HG03520 (cell line): ENCODE data around the gene FRG1.
"Not testable (repeated sequence)": the region's sequence is repeated elsewhere in the genome, so short reads cannot be mapped to it uniquely, and the experiment has no call there.

Source experiments
- ATAC-seq: cut with Tn5 transposase; IDR thresholded peaks from one replicate; pipeline ENCODE4 v1.9.1; 2021; ENCODE audit warnings: mild to moderate bottlenecking, moderate library complexity; ENCODE audit not compliant: unreplicated experiment

FRG1 gene

DNA sequence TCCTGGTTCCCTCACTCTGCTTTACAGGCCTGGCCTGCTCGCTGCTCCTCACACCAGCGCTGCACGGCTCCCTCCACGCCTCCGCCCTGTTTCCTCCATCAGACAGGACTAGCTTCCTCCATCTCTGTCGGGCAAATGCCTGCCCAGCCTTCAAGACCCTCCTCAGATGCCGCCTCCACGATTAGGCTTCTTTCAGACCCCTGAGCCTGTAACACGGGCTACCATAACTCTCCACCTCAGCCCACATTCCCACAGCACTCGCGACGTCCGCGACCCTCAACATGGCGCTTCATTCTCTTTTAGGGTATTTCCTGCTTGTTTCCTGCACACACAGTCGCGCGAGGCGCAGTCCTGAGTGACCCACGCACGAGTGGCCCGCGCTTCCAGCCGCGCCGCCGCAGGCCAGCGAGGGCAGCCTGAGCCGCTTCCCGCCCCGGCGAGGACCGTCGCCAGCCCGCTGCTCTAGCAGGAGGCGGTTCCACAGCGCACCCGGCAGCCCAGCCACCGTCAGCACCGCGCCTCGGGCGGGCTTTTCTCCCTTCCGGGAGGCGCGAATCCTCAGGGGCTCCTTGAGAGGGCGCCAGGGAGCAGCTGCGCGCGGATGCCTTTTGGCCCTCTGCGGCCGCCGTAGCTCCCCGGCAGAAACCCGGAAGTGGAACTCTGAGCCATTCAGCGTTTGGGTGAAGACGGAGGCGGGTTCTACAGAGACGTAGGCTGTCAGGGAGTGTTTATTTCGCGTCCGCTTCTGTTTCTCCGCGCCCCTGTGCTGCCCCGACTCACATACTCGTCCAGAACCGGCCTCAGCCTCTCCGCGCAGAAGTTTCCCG lies at the start of gene FRG1:
TSS of gene FRG1 (plus strand) at position 695 of the 827 bp plus-strand sequence. CDS start 138 bp downstream, outside the sequence.
- peak; percentile 100 for ATAC-seq

DNA sequence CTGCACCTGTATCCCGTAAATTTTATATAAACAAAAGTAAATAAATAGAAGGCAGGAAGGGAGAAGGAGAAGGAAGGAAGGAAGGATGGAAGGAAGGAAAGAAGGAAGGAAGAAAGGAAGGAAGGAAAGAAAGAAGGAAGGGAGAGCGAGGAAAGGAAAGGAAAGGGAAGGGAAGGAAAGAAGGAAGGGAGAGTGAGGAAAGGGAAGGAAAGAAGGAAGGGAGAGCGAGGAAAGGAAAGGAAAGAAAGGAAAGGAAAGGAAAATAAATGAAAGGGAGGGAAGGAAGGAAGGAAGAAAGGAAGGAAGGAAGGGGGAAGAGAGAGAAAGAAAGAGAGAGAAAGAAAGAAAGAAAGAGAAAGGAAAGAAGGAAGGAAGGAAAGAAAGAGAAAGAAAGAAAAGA lies 43.0 kb upstream of the FRG1 start:
- ATAC-seq: no peak

DNA sequence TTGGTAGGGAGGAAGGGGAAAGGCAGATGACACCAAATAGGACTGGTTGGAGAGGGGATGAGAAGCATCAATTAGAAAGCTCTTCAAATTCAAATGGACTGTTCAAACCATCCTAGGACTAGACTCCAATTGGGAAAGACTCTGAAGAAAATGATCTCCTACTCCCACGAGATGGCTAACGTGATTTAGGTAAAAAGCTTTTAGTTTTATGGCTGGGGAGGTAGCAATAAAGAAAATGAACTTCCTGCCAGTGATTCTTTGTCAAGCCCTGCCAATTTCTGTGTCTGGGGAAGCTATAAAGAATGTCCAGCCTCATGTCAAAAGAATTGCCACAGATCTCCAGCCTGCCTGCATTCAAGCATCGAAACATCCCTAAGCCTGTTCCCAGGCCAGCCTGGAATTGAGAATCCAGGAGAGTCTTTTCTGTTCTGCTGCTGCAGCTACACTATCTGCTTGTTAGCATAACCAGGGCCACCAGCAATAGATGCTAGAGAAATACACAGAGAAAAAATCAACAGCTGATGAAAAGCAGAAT lies 41.1 kb upstream of the FRG1 start:
- ATAC-seq: not testable (repeated sequence)

DNA sequence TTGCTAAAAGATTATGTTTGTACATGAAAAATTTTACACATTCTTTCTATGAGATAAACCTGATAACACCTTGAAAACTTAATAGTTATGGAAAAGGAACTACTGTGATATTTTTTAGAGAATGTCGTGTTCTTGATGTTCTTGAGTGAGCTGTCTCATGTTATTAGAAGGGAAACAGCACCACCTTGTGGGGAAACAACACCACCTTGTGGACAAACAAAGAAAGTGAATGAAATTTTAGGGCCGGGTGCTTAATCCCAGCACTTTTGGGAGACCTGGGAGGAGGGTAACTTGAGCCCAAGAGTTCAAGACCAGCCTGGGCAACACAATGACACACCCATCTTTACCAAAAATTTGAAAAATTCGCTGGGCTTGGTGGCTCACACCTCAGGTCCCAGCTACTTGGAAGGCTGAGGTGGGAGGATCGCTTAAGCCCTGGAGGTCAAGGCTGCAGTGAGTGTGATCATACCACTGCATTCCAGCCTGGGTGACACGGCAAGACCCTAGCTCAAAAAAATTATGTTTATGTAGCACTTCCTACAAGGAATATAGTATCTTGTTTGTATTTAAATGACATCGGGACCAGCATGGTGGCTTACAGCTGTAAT lies 36.1 kb upstream of the FRG1 start:
- ATAC-seq: peak; percentile 78

DNA sequence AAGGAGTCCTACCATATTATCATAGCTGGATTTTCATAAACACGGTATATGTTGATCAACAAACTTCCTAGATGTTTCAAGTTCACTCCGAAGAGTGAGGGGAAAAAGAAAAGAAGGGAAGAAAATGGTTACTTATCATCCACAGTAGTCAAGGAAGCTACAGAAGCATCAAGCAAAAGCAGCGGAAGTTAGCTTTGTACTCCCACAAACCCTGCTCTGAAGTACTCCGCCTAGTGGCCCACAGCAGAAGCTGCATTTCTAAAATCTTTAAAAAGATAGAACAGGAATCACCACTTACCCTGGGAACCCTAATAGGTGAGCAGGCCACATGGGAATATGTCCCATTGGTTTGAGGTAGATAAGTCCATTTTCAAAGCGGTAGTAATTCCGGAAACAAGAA lies 28.5 kb upstream of the FRG1 start:
- no peak for ATAC-seq

DNA sequence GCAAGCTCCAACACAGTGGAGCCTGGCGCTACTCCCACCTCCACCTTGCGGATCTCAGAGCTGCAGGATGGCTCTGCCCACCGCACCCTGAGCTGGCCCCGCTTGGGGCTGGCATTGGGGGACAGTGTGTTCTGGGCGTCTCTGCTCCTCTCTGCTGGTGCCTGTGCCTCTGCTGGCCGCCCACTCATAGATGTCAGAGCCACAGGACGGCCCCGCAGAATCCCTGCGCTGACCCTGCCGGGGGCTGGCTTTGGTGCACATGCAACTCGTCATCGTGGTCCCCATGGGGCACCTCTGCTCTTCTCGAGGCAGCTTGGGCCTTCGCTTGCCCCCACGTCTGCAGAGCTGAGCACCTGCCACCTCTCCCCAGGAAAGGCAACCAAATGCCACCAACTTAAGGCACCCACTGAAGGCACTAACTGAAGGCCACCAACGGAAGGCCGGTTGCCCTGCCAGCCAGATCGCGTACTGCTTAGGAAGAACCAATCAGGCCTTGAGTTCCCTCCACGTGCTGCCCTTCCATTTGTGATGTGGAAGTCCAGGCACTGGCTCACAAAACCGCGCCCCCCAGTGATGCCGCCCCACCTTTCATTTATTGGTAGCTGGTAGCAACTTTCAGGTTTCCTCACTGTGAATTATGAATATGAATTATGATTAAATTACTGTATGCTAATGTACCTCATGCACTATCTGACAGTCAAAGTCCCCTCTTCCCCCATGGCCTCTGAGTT lies 23.3 kb upstream of the FRG1 start:
- ATAC-seq: no peak

DNA sequence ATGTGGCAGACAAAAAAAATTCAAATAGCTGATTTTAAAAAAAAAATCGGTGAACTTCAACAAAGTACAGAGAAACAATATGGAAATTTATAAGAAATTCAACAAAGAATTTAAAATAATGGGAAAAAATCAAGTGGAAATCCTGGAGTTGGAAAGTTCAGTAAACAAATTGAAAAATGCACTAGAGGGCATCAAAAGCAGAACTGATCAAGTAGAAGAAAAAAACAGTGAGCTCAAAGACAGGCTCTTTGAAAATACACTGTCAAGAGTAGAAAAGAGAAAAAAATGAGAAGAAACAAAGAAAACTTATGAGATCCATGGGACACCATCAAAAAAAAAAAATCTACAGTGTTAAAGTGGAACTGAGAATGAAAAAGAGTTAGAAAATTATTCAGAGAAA lies 19.6 kb upstream of the FRG1 start:
- no peak for ATAC-seq

DNA sequence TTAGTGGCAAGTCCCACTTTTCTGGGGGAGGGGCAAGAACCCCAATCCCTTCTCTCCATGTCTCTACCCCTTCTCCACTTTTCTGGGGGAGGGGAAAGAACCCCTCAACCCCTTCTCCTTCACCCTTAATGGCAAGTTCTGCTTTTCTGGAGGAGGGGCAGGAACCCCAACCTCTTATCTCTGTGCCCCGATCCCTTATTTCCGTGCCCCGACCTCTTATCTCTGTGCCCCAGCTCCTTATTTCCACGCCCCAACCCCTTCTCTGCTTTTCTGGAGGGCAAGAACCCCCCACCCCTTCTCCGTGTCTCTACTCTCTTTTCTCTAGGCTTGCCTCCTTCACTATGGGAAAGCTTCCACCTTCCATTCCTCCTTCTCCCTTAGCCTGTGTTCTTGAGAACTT lies 13.9 kb upstream of the FRG1 start:
- ATAC-seq: not testable (repeated sequence)

DNA sequence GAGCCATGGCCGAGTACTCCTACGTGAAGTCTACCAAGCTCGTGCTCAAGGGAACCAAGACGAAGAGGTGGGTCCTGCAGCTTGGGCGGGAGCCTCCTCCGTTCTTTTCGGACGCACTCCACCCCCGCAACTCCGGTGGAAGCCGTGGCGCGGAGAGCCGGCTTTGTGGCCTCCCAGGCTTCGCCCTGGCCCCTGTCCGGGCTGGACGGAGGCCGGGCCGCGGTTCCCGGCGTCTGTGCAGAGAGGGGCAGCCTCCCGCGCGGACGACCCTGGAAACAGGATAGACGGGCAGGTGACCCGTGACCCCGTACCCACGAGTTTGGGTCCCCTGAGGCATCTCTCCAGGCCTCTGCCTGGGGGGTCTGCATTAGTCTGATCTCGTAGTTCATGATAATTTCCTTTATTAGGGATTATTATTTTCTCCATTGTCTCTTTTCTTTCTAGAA lies 356 bp downstream of the FRG1 start:
- ATAC-seq: no peak

DNA sequence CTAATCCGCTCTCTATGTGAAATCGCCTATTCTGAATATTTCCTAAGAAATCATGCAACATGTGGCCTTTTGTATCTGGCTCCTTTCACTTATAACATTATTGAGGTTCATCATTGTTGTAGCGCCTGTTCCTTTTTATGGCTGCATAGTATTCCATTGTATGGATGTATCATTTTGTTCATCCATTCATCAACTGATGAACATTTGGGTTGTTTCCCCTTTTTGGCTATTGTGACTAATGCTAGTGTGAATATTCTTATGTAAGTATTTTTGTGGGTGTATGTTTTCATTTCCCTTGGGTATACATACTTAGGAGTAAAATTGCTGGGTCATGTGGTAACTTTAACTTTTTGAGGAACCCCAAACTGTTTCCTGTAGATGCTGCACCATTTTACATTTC lies 1.7 kb downstream of the FRG1 start:
- ATAC-seq: not testable (repeated sequence)

DNA sequence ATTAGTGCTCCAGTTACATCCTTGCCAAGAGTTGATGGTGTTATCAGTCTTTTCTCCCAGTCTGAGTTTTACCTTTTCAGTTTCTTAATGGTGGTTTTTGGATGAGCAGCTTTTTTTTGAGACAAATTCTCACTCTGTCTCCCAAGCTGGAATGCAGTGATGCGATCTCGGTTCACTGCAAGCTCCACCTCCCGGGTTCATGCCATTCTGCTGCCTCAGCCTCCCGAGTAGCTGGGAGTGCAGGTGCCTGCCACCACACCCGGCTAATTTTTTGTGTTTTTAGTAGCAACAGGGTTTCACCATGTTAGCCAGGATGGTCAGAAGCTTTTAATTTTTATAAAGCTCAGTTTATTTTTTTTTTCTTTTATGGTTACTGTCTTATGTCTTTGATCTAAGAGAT lies 3.4 kb downstream of the FRG1 start:
- not testable (repeated sequence) for ATAC-seq

DNA sequence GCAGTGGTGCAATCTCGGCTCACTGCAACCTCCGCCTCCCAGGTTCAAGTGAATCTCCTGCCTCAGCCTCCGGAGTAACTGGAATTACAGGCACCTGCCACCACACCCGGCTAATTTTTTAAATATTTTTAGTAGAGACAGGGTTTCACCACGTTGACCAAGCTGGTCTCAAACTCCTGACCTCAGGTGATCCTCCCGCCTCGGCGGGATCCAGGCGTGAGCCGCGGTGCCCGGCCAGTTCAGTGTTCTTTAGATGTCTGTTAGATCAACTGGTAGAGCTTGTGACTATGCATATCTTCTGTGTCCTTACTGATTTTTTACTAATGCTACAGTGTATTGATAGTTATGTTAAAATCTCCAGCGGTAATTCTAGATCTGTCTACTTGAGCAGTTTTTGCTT lies 6.2 kb downstream of the FRG1 start:
- ATAC-seq: not testable (repeated sequence)

DNA sequence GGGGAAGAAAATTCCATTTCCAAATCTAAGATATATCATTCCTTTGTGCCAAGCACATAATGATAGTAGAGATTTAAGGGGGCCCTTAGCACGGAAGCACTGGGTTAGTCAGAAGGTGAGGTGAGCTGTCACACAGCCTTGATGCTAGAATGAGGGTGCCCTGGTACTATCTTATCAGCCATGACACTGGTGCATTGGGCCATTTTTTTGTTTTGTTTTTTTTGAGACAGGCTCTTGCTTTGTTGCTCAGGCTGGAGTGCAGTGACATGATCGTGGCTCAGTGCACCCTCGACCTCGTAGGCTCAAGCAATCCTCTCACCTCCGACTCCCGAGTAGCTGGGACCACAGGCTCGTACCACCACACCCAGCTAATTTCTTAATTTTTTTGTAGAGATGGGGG lies 7.8 kb downstream of the FRG1 start:
- ATAC-seq: not testable (repeated sequence)

DNA sequence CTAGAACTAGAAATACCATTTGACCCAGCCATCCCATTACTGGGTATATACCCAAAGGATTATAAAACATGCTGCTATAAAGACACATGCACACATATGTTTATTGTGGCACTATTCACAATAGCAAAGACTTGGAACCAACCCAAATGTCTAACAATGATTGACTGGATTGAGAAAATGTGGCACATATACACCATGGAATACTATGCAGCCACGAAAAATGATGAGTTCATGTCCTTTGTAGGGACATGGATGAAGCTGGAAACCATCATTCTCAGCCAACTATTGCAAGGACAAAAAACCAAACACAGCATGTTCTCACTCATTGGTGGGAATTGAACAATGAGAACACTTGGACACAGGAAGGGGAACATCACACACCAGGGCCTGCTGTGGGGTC lies 28.6 kb downstream of the FRG1 start:
- not testable (repeated sequence) for ATAC-seq

DNA sequence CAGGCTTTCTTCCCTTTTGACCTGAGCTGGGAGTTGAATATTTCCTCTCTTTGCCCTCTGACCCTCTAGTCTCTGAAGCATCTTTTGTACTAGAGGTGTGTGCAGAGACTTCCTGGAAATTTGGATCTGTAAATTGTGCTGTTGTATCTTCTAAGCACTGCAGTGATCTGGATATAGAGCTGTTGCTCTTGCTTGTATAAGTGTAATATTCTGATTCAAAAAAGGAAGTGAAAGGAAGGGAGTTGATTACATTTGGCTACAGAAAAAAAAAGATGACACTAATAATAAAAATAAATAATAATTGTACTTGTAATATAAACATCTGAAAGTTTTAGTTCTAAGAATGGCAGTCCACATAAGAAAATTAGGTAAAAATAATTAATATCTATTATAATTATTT lies 33.0 kb downstream of the FRG1 start:
- no peak for ATAC-seq

DNA sequence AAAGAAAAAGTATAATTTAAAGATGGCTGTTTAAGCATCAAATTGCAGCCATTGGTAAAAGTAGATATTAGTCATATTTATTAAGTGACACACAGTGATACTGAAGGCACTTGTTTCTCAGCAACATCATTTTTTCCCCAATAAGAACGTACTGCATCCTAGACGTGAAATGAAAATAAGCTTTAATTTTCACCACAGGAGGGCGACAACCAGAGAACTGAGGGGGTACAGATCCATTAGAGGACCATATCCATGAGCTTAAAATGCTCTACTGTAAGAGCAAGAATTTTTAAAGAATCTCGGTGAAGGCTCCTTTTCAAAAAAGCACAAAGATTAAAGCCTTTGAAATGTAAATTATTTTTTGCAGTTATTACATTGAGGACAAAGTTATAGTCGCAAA lies 33.4 kb downstream of the FRG1 start:
- ATAC-seq: no peak

DNA sequence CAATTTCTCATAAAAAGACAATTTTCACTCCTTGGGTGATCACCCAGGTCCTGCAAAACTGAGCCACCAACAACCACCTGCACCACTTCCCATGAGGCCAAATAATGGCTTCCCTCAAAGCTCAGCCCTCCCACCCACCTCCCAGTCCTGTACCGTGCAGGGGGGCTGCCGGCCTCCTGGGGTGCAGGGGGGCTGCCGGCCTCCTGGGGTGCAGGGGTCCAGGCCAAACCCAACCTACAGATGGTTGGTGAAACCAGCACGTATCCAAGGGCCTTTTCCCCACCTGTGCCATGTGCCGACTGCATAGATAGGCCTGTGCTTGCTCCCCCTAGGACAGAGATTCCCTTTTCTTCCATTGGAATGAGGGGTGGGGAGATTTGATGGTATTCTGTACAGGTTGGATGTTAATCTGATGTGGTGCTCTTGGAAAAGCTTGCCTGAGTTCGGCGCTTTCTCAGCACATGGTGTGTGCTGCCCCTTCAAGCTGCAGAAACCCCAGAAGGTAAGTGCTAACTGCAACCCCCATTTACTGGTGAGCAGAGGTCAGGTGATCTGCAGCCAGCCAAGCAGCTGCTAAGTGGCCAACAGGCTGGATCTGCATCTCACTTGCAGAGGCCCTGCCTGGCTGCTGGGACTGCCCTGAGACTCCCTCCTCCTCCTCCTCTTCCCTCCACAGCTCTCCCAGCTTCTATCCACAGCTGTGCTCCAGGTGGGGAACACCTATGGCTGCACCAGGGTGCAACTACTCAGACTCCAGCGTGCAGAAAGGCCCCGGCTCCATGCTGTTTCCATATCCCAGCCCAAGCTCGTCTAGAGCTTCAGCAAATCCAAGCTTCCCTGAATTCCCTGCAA lies 38.8 kb downstream of the FRG1 start:
- ATAC-seq: no peak

DNA sequence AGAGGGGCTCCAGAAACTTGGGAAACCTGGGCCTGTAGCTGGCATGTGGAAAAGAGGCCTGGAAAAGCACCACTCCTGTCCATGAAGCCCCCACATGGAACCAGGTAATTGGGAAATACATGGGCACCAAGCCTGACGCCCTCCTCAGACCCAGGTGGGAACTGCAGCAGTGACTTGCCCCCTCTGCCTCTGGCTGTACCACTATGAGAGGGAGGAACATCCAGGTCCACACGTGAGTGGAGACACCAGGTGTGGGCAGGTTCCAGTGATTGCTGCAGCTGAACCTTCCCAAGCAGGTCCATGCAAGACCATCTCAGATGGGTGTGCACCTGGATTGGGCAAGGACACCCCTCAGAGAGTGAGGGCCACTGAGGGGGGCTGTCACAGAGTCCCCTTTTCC lies 39.6 kb downstream of the FRG1 start:
- ATAC-seq: not testable (repeated sequence)

DNA sequence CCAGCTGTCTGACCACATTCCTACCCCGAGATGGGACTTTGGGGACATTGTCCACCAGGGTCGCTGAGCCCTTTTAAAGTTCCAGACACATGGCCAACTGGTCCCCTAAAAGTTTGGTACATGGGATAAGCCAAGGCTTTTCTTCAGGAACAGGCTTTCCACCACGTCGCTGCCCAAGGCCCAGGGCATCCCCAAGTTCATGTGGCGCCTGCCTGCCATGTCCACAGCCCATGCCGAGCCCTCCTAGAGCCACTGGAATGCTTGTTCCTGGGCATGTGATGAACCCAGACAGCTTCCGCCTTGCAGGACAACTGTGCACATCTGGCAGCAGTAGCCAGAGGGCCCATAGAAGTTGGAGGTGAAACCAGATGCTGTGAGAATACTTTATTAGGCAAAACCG lies 41.3 kb downstream of the FRG1 start:
- no peak for ATAC-seq

DNA sequence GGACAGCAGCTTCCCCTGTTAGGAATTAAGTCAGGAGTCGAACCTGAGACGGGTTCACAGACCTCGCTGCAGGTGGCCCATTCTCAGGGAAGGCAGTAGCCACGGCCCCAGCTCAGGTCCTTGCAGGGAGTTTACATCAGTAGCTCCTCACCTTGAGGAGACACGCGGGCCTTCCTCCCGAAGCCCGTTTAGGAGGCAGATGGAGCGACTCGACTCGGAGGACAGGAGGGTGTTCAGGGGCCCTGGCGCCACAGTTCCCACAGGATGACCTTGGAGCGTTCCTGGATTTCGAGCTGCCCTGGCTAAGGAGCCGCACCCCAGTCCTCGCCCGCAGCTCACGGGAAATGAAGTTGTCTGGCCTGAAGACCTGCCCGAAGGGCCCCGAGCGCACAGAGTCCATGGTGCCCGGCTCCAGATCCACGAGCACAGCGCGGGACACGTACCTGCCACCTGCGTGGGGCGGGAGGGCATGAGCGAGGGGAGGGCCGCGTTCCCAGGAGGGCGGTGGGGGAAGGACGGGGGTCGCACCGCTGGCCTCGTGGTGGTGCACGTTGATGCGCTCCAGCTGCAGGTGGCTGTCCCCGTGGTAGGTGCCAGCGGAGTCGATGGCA lies 43.3 kb downstream of the FRG1 start:
- ATAC-seq: not testable (repeated sequence)
